ENCODE measurements around the gene PADI1.

PADI1 gene

GRCh38 chr1:17183388-17184160, 21.4 kb upstream of the PADI1 start:
- no peak for DNase-seq

GRCh38 chr1:17184161-17184665, 20.7 kb upstream of the PADI1 start:
- no peak for DNase-seq

GRCh38 chr1:17184822-17185484, 20.0 kb upstream of the PADI1 start:
- no peak for DNase-seq

- no peak for DNase-seq
These were observed 19.5 kb upstream of the PADI1 start for GRCh38 chr1:17185485-17185860.

- DNase-seq: no peak
These were observed 18.6 kb upstream of the PADI1 start for GRCh38 chr1:17186216-17186909.

GRCh38 chr1:17187051-17187450, 17.9 kb upstream of the PADI1 start:
- DNase-seq: no peak

GRCh38 chr1:17188217-17188616, 16.7 kb upstream of the PADI1 start:
- DNase-seq: no peak

GRCh38 chr1:17188889-17189631, 15.9 kb upstream of the PADI1 start:
- no peak for DNase-seq

- no peak for DNase-seq
These were observed 15.3 kb upstream of the PADI1 start for GRCh38 chr1:17189632-17189990.

GRCh38 chr1:17190010-17190995, 14.6 kb upstream of the PADI1 start:
- DNase-seq: no peak

GRCh38 chr1:17191990-17192242, 13.0 kb upstream of the PADI1 start:
- DNase-seq: no peak

GRCh38 chr1:17192394-17193221, 12.3 kb upstream of the PADI1 start:
- no peak for DNase-seq

- DNase-seq: no peak
These were observed 11.5 kb upstream of the PADI1 start for GRCh38 chr1:17193222-17194132.

- no peak for DNase-seq
These were observed 10.8 kb upstream of the PADI1 start for GRCh38 chr1:17194133-17194475.

GRCh38 chr1:17194615-17195528, 10.1 kb upstream of the PADI1 start:
- no peak for DNase-seq

- DNase-seq: no peak
These were observed 9.2 kb upstream of the PADI1 start for GRCh38 chr1:17195731-17196130.

GRCh38 chr1:17196496-17197185, 8.3 kb upstream of the PADI1 start:
- no peak for DNase-seq

- no peak for DNase-seq
These were observed 7.2 kb upstream of the PADI1 start for GRCh38 chr1:17197696-17198095.

Data from CD4-positive, alpha-beta T cell treated with Interleukin-10 for 1 hour (primary cell).